Measurements from ENCODE around the gene B4GALNT2.

DNA sequence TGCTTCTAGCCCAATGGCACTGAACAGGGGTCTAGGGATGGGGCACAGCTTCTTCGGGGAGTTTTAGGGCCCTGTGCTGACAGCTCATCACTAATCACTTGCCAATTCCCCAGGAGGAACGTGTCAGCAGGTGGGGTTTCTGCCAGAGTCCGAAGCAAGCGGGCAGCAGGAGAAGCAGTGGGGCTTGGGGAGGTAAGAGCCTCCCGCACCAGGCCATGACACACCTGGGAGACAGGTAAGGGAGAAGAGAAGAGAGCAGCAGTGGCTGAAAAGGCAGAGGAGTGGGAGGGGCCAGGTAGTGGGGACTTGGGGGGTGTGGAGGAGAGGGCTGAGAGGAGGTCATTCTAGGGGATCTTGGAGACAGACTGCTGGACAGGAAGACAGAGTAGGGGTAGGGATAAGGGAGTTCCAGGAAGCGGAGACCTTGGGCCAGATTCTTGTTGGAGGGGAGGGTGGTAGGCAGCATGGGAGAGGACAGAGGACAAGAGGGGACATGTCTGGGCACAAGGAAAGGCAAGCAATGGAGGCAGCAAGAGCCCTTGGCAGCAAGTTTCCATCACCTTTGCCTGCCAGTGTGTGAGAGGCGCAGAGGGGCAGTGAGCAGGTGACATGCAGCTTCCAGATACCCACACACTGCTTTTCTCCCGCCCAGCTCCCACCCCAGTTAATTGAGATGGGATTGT, 93.1 kb downstream of the B4GALNT2 start:
- no peak for TF ChIP-seq EZH2phosphoT487 (IDR thresholded peaks at IDR 0.05; ENCODE audit: insufficient read depth, low read depth)
- TF ChIP-seq EZH2 (IDR thresholded peaks at IDR 0.05; ENCODE audit: insufficient read depth, poor library complexity, severe bottlenecking) = no peak
